Right renal pelvis (tissue), 4 donors: ENCODE results near the gene PEBP1. TPM values are rescaled to one million over a fixed set of nuclear protein-coding genes. Genes with fewer than 3 reads are reported as not detected.

Experiments
- DNase-seq, 4 donors: peaks; one replicate each; pipeline ENCODE4 v3.0.0-alpha.2; 2013; ENCODE audit warnings: low read depth in 4 of 4, low spot score in 3 of 4, missing footprints in 1 of 4
- polyA plus RNA-seq, 4 donors: library from polyadenylated mRNA; unstranded; fragments of 120-200 nt; gene quantifications; one replicate each; pipeline ENCODE4 v1.2.1, GENCODE V29; 2013; ENCODE audit not compliant: insufficient read length in 4 of 4

The PEBP1 gene
- polyA plus RNA-seq: 100 to 1,000 TPM; 322 to 352 (median 342) TPM

DNA sequence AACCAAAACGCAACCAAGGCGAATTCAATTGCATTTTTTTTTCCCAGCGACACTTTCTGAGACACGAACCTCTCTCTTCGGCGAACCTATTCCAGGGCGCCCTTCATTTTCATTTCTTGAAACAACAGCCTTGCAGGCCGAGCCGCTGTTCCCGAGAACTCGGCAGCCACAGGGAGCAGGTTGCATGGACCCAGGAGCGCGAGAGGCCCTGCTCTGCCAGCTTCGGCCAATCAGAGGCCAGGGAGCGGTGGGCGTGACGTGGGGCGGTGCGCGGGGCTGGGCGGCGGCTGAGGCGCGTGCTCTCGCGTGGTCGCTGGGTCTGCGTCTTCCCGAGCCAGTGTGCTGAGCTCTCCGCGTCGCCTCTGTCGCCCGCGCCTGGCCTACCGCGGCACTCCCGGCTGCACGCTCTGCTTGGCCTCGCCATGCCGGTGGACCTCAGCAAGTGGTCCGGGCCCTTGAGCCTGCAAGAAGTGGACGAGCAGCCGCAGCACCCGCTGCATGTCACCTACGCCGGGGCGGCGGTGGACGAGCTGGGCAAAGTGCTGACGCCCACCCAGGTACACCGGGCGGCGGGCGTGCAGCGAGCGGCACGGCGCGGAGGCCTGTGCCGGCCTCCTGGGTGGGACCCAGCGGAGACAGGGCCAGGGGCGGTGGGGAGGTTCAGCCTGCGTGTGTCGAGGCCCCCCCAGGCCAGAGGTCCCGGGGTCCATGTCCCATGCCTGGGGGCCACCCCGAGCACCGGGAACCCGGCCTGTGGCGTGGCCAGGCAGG, at the start of gene PEBP1:
TSS of gene PEBP1 (plus strand) at position 337 of the 771 bp plus-strand sequence. CDS start at position 423, 86 bp downstream.
- DNase-seq: peak; percentile 74 to 87 (median 80)

DNA sequence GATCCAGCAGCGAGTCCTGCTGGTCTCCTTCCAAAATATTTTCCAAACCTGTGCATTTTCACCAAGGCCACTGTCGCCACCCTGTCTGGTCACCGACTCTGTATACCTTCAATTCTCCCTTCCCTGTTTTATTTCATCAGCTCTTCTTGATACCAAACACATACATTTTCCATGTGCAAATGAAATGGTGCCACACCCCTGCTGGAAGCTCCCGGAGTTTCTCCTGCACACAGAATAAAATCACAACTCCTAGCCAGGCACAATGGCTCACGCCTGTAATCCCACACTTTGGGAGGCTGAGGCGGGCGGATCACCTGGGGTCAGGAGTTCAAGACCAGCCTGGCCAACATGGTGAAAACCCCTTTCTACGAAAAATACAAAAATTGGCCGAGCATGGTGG, 46.1 kb upstream of the PEBP1 start:
- DNase-seq: no peak

DNA sequence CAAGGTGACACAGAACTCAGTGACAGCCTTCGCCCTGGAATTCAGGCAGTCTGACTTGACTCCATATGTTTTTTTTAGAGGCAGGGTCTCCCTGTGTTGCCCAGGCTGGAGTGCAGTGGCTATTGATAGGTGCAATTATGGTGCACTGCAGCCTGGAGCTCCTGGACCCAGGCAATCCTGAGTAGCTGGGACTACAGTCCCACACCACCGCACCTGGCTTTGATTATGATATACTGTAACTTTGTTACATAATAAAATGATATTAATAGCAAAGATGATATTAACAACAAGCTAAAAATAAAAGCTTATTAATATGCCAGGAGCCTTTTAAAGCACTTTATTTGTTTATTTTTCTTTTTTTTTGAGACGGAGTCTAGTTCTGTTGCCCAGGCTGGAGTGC, 41.9 kb upstream of the PEBP1 start:
- no peak for DNase-seq

DNA sequence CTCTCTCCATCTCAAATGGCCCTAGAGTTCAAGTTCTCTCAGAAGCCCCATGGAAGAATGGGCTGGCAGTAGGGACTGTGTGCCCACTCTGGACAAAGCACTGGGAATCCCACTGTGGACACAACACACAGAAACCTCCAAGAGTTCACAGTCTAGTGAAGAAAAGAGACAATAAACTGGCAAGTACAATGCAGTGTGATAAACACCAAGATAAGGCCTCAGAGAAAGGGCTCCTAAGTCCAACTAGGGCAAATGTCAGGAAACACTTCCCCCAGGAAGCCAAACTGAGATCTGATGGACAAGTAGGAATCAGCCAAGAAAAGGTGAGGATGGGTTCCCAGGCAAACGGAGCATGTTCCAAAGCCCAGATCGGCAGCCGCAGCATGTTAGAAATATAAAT, 37.5 kb upstream of the PEBP1 start:
- no peak for DNase-seq

DNA sequence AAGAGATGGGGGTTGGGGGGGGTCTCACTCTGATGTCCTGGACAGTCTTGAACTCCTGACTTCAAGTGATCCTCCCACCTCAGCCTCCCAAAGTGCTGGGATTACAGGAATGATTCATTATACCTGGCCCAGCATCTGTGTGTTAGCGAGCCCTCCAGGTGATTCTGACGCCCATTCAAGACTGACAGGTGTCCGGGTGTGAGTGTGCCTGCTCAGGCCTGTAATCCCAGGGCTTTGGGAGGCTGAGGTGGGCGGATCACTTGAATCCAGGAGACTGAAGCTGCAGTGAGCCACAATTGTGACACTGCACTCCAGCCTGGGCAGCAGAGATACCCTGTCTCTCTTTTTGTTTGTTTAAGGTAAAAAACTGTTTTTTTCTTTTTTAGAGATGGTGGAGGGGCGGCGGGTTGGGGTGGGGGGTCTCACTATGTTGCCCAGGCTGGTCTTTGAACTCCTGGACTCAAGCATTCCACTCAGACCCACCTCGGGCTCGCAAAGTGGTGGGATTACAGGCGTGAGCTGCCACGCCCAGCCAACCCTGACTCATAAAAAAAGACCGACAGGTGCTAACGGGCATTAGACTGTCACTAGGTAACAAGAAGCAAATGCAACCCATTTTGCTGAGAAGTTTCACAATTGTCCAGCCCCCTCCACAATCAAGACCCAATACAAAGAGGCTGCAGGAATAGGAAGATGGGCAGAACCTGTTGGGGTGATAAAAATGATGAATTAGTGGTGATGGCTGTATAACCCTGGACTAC, 36.8 kb upstream of the PEBP1 start:
- DNase-seq: no peak

DNA sequence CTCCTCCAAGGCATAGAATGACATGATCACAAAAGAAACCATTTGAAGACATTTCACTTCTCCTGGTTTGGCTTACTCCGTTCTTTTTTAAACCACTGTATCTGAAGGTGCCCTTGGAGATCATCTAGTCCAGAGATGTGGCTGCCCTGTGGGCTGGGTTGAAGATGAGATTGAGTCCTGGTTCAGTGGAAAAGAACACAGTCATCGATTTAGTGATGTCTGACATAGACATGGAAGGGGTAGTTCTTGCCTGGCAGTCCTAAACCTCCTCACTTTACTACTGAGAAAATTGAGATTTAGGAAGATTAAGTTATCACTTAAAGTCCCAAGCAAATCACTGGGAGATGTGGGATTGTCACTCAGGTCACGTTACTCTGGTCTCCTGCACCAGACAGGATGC, 34.9 kb upstream of the PEBP1 start:
- no peak for DNase-seq

DNA sequence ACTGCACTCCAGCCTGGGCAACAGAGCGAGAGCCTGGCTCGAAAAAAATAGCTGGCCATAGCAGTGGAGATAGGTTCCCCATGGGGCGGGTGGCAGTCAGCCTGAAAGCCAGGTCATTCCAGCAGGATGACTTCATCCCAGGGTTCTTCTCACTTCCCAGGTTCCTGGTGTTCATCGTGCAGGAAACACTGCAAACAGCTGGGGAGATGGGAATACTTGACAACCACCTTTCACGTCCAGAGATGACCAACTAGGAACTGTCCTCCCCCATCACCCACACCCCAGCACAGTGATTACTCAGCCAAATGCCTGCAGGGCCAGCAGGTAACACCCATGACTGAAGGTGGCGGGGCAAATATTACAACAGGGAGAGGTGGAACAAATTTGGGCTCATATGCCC, 33.9 kb upstream of the PEBP1 start:
- DNase-seq: no peak

DNA sequence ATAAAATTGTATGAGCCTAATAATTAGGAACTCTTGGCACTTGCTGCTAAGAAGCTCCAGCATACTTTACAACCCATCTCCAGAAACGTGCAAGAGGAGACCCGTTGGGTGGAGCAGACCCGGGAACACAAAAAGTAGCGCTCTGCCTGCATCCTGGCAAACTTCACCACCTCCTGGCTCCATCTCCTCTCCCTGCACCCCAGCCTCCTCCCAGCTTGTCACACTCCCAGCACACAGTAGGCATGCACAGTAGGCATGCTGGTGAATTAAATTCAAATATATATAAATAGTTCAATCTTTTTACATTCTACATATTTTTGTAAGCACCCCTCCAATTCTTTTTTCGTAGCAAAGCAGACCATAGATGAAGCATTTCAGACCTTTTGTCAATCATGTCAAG, 33.3 kb upstream of the PEBP1 start:
- no peak for DNase-seq

DNA sequence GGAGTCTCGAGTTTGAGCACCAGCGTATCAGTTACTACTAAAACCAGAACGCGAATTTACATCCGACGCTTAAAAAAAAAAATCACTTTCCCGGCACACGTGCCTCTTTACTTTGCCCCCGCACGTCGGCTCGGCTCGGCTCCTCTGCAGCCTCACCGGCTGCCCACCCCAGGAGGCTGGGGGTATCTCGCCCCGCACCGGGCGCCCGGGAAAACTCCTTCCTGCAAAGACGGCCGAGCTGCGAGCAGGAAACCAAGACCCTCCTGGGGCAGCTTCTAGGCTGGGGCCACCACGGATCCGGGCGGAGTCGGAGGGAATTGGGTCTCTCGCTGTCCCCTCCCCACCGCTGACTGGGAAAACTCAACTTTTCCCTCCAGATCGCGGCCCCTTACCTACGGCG, 32.7 kb upstream of the PEBP1 start:
- peak in 2 of 4 donors; percentile 14 to 22 for DNase-seq

DNA sequence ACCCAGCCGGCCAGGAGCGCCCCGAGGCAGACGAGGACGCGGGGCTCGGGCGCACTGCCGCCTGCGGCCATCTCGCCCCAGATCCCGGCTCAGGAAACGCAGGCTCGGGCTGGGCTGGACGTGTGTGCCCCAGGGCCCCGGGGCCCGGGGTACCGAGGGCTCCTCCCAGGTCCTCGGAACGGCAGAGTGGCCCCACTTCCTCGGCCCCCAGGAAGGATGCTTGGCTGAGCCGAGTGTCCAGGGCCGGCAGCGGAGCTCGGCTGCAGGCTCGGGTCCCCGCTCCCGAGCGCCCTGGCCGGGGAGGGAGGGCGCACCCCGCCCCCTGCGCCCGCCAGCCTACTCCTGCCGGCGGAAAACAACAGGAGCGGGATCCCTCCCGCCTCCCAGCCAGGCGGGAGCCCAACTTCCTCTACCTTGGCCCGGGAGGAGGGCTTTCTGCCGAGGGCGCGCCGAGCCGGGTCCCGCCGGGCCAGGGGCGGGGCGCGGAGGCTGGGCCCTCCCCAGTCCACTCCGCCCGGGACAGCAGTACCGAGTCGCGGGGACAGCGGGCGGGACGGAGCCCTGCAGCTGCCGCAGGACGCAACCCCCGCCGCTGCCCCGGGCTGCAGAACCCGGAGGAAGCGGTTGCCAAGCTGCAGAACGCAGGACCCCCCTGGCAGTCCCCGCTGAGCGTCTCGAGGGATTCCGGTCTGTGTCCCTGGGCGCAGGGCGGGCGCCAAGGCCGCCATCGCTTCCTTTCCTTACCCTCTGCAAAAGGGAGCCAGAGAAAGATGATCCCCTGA, 32.1 kb upstream of the PEBP1 start, which contains the start of gene VSIG10:
TSS of gene VSIG10 (minus strand) at position 411 of the 782 bp plus-strand sequence. CDS start at position 71, 340 bp downstream.
- peak; percentile 24 to 49 (median 31) for DNase-seq

DNA sequence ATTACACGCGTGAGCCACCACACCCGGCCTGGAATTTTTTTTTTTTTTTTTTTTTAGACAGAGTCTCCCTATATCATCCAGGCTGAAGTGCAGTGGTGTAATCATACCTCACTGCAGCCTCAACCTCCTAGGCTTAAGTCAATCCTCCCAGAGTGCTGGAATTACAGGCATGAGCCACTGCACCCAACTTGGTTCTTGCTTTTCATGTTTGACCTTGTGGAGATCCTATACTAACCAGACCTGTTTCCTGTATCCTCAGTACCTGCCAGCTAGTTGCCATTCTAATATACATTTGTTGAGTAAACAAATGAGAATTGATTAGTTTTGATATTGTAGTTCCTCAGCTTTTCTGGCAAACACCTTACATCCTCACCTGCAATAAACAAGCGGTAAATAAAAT, 28.9 kb upstream of the PEBP1 start:
- DNase-seq: no peak

DNA sequence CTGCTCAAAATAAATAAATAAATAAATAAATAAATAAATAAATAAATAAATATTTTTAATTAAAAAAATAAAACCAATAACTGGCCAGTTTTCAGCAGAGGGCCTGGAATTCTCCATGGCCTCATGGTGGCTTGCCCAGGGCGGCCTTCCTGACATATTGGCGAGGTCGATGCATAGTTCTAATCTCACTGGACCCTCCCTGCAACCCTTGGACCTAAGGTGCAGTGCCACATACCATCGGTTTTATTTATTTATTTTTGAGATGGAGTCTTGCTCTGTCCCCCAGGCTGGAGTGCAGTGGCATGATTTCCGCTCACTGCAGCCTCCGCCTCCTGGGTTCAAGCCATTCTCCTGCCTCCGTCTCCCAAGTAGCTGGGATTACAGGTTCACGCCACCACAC, 28.2 kb upstream of the PEBP1 start:
- no peak for DNase-seq

DNA sequence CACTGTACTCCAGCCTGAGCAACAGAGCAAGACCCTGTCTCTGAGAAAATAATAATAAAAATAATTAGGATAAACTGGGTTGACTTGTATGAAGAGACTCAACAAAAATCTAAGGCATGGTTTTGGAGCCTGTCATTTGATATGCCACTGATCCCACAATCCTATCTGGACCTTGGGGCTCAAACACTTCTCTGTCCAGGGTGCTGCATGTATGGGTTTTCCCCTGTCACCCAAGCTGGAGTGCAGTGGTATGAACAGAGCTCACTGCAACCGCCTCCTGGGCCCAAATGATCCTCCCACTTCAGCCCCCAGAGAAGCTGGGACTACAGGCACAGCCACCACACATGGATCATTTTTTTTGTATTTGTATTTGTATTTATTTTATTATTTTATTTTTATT, 26.8 kb upstream of the PEBP1 start:
- DNase-seq: no peak

DNA sequence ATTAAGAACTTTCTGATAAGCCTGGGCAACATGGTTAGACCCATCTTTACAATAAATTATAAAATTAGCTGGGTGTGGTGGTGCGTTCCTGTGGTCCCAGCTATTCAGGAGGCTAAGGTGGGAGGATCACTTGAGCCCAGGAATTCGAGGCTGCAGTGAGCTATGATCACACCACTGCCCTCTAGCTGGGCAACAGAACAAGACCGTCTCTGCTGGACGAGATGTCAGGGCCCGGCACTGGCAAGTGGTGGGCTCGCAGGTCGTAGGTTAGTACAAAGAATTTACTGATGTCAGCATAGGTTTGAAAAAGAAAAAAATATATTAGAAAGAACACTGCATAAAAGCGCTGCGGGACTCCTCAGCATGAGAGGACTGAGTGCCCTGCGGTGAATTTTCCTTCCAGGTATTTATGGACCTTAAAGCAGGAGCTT, 16.5 kb upstream of the PEBP1 start:
- no peak for DNase-seq

DNA sequence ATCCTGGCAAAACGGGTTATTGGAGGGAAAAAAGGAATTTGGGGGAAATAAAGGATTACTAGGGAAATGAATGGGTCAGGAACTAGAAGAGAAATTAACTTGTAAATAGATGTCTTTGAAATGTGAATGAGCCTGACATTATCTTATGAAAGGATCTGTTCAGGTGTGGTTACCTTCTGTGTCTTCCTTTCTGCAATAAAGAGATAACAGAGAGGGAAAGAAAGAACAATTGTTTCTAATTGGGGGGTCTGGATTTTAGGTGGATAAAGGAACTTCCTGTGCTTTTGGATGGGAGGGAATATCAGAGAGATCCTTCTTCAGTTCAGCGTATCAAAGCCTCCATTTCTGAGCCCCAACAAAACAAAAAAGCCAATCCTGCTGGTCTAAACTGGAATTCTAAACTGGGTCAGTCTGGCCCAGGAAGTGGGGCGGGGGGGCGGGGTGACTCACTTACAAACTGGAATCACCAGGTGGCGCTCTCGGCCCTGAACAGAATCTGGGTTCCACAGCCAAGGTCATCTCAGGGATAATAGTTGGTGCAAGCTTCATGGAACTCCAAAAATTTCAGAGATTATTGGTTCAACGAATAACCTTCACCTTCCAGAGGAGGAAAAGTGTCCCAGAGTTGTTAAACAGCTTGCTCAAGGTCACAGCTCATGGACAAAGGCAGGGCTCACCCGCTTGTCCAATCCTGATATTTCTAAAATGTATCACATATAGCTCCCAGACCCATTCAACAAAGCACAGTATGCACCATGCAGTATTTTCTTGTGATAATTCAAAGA, 15.2 kb upstream of the PEBP1 start:
- DNase-seq: peak in 1 of 4 donors; percentile 64

DNA sequence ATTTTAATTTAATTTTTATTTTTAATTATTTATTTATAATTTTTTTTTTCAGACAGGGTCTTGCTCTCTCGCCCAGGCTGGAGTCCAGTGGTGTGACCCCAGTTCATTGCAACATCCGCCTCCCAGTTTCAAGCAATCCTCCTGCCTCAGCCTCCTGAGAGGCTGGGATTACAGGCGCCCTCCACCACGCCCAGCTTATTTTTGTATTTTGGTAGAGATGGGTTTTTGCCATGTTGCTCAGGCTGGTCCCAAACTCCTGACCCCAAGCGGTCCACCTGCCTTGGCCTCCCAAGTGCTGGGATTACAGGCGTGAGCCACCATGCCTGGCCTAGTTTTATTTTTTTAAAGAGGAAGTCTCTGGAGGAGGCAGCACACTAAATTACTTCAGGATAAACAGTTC, 13.7 kb upstream of the PEBP1 start:
- DNase-seq: no peak

DNA sequence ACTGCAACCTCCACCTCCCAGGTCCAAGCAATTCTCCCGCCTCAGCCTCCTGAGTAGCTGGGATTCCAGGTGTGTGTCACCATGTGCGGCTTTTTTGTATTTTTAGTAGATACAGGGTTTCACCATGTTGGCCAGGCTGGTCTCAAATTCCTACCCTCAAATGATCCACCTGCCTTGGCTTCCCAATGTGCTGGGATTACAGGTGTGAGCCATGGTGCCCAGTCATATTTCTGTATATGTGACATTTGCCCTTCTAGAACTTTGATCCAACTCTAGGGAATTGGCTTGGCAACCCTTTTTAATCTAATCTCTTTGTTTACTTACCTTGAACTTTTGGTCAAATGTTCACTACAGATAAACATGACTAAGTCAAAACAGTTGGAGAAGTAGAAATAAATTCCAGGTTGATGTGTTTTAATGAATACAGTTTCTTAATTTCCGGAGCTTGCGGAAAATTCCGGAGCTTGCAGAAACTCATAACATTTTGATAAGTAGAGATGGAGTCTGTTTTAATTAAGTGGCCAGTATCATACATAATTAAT, 11.5 kb upstream of the PEBP1 start:
- no peak for DNase-seq

DNA sequence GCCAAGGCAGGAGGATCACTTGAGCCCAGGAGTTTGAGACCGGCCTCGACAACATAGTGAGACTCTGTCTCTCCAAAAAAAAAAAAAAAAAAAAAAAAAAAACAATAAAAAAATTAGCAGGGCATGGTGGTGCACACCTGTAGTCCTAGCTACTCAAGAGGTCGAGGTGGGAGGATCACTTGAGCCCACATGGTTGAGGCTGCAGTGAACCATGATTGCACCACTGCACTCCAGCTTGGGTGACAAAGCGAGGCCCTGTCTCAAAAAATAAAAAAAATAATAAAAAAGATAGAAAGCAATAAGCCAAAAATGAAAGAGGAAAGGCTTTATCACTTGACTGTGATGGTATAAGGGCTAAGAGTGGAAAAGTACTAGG, 10.2 kb upstream of the PEBP1 start:
- DNase-seq: no peak

DNA sequence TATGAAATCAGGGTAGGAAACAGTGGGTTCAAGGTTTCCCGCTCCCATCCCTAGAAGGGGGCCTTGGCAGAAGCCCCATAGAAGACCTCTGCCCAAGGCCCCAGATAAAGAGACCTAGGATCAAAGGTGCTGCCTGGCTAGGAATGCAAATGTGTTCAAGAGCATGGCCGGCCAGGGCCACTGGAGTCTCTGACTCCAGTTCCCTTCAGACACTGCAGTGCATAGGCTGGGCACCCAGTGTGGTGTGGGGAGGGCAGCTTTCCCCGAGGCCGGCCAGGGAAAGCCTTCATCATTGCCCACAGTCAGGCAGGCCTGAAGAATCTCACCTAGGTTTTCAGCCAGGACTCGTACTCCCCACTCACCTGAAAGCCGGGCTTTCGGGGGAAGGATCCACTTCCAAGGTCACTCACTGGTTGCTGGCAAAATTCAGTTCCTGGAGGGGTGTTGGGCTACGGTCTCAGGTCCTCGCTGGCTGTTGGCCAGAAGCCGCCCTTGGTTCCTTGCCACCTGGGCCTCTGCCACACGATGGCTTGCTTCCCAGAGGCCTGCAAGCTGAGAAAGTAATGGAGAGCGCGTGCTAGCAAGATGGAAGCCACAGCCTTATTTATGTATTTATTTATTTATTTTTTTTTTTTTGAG, 9.7 kb upstream of the PEBP1 start:
- no peak for DNase-seq

DNA sequence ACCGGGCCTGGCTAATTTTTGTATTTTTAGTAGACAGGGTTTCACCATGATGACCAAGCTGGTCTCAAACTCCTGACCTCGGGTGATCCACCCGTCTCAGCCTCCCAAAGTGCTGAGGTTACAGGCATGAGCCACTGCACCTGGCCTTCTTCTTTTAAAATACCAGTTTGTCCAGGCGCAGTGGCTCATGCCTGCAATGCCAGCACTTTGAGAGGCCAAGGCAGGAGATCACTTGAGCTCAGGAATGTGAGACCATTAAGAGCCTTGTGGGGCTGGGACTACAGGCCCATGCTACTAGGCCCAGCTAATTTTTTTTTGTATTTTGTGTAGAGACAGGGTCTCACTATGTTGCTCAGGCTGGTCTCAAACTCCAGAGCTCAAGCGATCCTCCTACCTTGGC, 8.1 kb upstream of the PEBP1 start:
- DNase-seq: no peak
